Epithelial cell of esophagus (primary cell): ENCODE measurements around the gene DUSP22.

Source experiments
- DNase-seq: peaks from one replicate; pipeline ENCODE4 v3.0.0; 2010; ENCODE audit warnings: low read depth
- H3K4me3 ChIP-seq: 2 replicates; pipeline ENCODE4 v1.5.1; 2011; ENCODE audit warnings: mild to moderate bottlenecking, low read length, control low read depth
- TF ChIP-seq, protein P1 (sequence below): IDR thresholded peaks from 2 replicates; pipeline ENCODE4 v1.5.1; 2011; ENCODE audit warnings: low read depth, mild to moderate bottlenecking, low read length, control low read depth, inconsistent platforms; ENCODE audit not compliant: insufficient read depth; ENCODE audit errors: missing control alignments

DUSP22 gene

DNA sequence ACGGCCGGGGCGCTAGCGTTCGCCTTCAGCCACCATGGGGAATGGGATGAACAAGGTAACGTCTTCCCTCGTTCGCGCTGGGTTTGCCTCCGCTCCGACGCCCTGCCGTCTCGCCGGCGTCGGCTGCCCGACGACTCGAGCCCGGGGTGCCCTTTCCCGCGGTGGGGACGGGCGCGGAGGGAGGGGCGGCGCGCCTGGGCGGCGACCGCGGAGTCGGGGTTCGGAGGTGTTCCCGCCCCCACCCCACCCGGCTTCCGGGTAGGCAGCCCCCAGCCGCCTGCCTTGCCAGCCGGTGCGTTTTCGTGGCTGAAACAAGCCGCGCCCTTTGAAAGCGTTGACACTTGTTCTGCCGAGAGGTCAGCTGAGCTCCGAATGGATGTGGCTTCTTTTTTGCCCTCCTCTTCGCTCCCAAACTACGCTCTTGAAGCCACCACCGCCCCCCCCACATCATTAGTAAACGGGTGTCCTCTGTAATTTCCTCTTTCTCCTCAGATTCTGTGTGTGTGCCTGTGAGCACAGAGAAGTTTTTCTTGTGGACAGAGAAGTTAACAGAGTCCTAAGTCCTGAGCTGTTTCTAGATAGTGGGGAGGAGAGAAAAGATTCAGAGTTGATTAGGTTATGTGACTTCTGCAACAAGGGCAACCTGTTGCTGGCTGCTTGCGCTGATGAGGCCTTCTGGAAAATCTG is 362 bp downstream of the DUSP22 start:
- peak; percentile 55 for DNase-seq
- H3K4me3 ChIP-seq, result peak overlapping the region; percentile 64
- TF ChIP-seq, protein P1, sequence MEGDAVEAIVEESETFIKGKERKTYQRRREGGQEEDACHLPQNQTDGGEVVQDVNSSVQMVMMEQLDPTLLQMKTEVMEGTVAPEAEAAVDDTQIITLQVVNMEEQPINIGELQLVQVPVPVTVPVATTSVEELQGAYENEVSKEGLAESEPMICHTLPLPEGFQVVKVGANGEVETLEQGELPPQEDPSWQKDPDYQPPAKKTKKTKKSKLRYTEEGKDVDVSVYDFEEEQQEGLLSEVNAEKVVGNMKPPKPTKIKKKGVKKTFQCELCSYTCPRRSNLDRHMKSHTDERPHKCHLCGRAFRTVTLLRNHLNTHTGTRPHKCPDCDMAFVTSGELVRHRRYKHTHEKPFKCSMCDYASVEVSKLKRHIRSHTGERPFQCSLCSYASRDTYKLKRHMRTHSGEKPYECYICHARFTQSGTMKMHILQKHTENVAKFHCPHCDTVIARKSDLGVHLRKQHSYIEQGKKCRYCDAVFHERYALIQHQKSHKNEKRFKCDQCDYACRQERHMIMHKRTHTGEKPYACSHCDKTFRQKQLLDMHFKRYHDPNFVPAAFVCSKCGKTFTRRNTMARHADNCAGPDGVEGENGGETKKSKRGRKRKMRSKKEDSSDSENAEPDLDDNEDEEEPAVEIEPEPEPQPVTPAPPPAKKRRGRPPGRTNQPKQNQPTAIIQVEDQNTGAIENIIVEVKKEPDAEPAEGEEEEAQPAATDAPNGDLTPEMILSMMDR, result no peak

GRCh38 chr6:293193-294174 is 1.2 kb downstream of the DUSP22 start:
- TF ChIP-seq, protein P1, result no peak

GRCh38 chr6:294656-295565 is 2.6 kb downstream of the DUSP22 start:
- TF ChIP-seq, protein P1, result no peak
- peak; percentile 35 for DNase-seq
- no peak overlapping the region for H3K4me3 ChIP-seq

More at GRCh38 chr6:293193-294174, 1.2 kb downstream of the DUSP22 start:
- DNase-seq, result peak; percentile 39
- H3K4me3 ChIP-seq, result peak overlapping the region; percentile 64

DNA sequence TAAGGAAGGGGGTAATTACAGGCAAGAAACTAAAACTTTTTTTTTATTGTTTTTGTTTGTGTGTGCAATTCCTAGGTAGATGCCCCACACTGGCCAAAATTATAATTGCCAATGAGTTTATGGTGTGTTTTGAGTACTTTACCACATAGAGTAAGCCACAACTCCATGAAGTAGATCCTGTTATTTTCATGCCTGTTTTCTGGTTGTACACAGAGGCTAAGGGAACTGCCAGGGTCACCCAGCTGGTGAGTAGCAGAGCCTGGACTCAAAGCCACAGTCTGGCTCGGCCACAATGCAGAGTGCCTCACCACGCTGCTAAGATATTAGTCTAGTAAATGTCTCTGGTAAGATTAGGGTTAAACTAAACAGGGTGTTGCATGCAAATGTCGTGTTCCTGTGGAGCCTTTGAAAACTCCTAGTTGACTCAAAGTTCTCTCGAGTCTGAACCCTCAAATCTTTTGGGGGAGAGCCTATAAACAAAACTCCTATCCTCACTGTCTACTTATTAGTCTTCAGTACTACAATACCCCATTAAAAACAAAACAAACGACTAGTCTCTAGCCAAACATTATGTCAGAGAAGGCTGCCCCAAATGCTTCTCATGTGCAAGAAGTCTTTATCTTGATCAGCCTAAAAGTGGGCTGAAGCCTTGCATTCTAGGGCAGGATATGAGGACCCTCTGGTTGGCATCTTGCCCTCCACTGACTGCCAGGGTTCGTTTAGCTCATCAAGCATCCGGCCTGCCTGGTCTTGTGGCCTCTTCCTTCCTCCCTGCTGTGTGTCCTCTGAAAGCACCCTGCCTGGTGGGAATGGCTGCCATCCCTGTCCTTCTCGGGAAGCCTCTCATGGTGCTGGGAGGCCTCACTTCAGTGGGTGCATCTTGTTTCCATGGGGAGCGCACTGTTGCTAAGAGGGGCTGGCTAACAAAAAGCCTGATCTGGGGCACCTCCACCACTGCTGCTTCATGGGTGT is 4.2 kb downstream of the DUSP22 start:
- no peak for DNase-seq
- no peak overlapping the region for H3K4me3 ChIP-seq
- TF ChIP-seq, protein P1, result no peak

DNA sequence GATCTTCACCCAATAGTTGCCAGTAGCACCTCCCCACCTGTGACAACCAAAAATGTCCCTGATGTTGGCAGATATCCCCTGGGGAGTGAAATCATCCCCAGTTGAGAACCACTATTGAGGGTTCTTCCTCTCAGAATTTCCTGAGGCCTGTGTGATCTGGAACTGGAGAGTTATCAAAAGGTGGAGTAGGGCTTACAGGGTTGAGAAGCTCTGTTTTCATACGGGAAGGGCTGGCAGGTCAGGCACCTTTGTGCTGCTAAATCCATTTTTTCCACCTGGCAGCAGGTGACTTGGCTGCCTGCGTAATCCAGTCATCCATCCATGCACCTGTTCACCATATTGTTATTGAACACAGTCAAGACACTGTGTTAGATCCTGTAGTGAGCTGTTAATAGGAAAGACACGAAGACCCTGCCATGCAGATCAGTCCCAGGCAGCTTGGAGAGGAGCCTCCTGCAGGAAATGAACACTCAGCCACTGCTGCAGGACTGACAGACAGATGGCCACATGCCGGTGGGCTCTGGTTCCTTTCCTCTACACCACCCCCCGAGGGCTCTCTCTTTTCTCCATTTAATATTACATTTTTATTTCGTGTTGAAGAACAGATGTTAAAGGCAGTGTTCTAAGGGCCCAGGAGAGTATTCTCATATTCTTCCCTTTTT is 5.4 kb downstream of the DUSP22 start:
- no peak overlapping the region for H3K4me3 ChIP-seq
- TF ChIP-seq, protein P1, result no peak
- no peak for DNase-seq
